Neural cell (in vitro differentiated cells): ENCODE results near the gene TMEM183A. TPM values are rescaled to one million over a fixed set of nuclear protein-coding genes. Genes with fewer than 3 reads are reported as not detected.

Experiments used
- H2AFZ ChIP-seq: fragments of 200-600, 300-800 bp; sonication (generic), shearing (Covaris generic); 2 replicates; pipeline ENCODE4 v1.6.0; 2014; ENCODE audit warnings: low read depth, mild to moderate bottlenecking, antibody characterized with exemption, low read length, moderate library complexity
- H3F3A ChIP-seq: fragments of 200-600 bp; shearing (Covaris generic); 2 replicates; pipeline ENCODE4 v1.6.1; 2016; ENCODE audit warnings: mild to moderate bottlenecking, moderate library complexity, mixed read lengths, antibody characterized with exemption, low read length; ENCODE audit not compliant: insufficient read depth, poor library complexity, severe bottlenecking
- H3K27ac ChIP-seq: fragments of 200-600, 300-800 bp; sonication (generic), shearing (Covaris generic); 2 replicates; pipeline ENCODE4 v1.5.1; 2014; ENCODE audit warnings: mild to moderate bottlenecking, low read length, moderate library complexity
- H3K27me3 ChIP-seq: fragments of 300-800, 200-600 bp; sonication (generic), shearing (Covaris generic); 2 replicates; pipeline ENCODE4 v1.6.0; 2014; ENCODE audit warnings: mild to moderate bottlenecking, low read depth, low read length, moderate library complexity; ENCODE audit not compliant: insufficient read depth
- H3K36me3 ChIP-seq: fragments of 300-800, 200-600 bp; sonication (generic), shearing (Covaris generic); 2 replicates; pipeline ENCODE4 v1.5.1; 2014; ENCODE audit warnings: mild to moderate bottlenecking, antibody characterized with exemption, low read length, moderate library complexity; ENCODE audit not compliant: insufficient read depth
- H3K4me2 ChIP-seq: fragments of 300-800, 200-600 bp; sonication (generic), shearing (Covaris generic); 2 replicates; pipeline ENCODE4 v1.6.0; 2014; ENCODE audit warnings: mild to moderate bottlenecking, low read length
- H3K4me3 ChIP-seq: fragments of 300-800, 200-600 bp; sonication (generic), shearing (Covaris generic); 2 replicates; pipeline ENCODE4 v1.5.1; 2014; ENCODE audit warnings: mild to moderate bottlenecking, low read length, moderate library complexity
- H3K79me2 ChIP-seq: fragments of 200-600 bp; shearing (Covaris generic); replicated peaks from 2 replicates; pipeline ENCODE4 v1.6.0; 2014; ENCODE audit warnings: mild to moderate bottlenecking, low read length, moderate library complexity; ENCODE audit not compliant: insufficient read depth
- H3K9ac ChIP-seq: fragments of 300-800, 200-600 bp; sonication (generic), shearing (Covaris generic); 2 replicates; pipeline ENCODE4 v1.6.1; 2016; ENCODE audit warnings: mild to moderate bottlenecking, low read length, mixed read lengths
- H3K9me2 ChIP-seq: fragments of 200-600 bp; shearing (Covaris generic); 2 replicates; pipeline ENCODE4 v1.6.1; 2016; ENCODE audit warnings: mild to moderate bottlenecking, low read length, mixed read lengths; ENCODE audit not compliant: insufficient read depth
- H3K9me3 ChIP-seq: fragments of 200-600, 300-800 bp; sonication (generic), shearing (Covaris generic); 2 replicates; pipeline ENCODE4 v1.6.1; 2016; ENCODE audit warnings: mild to moderate bottlenecking, mixed run types, low read length, moderate library complexity, mixed read lengths
- H4K20me1 ChIP-seq: fragments of 200-600 bp; shearing (Covaris generic); 2 replicates; pipeline ENCODE4 v1.6.1; 2016; ENCODE audit warnings: mild to moderate bottlenecking, mixed run types; ENCODE audit not compliant: insufficient read depth
- EP300 ChIP-seq: fragments of 450-650 bp; conservative IDR thresholded peaks from 2 replicates; pipeline ENCODE4 v1.6.1; 2014; ENCODE audit warnings: antibody characterized with exemption, mild to moderate bottlenecking, moderate library complexity; ENCODE audit not compliant: poor library complexity, severe bottlenecking
- EZH2 ChIP-seq: fragments of 200-600, 300-800 bp; shearing (Covaris generic), sonication (generic); IDR thresholded peaks from 2 replicates; pipeline ENCODE4 v1.6.1; 2014; ENCODE audit warnings: antibody characterized with exemption, low read length, borderline replicate concordance, mild to moderate bottlenecking; ENCODE audit not compliant: insufficient read depth, poor library complexity, severe bottlenecking
- MXI1 ChIP-seq: fragments of 450-650 bp; conservative IDR thresholded peaks from 2 replicates; pipeline ENCODE4 v1.6.1; 2014; ENCODE audit warnings: antibody characterized with exemption, mild to moderate bottlenecking; ENCODE audit not compliant: poor library complexity, severe bottlenecking
- POLR2AphosphoS5 ChIP-seq: IDR thresholded peaks from 2 replicates; pipeline ENCODE4 v1.6.1; 2012
- RAD21 ChIP-seq: fragments of 450-650 bp; conservative IDR thresholded peaks from 2 replicates; pipeline ENCODE4 v1.6.1; 2014; ENCODE audit warnings: antibody characterized with exemption, mild to moderate bottlenecking, moderate library complexity
- REST ChIP-seq: IDR thresholded peaks from 2 replicates; pipeline ENCODE4 v1.6.1; 2012; ENCODE audit warnings: borderline replicate concordance
- SMC3 ChIP-seq: fragments of 450-650 bp; conservative IDR thresholded peaks from 2 replicates; pipeline ENCODE4 v1.6.1; 2014; ENCODE audit warnings: antibody characterized with exemption, mild to moderate bottlenecking, moderate library complexity; ENCODE audit not compliant: poor library complexity
- TAF1 ChIP-seq: IDR thresholded peaks from 2 replicates; pipeline ENCODE4 v1.6.1; 2012; ENCODE audit warnings: low read depth
- polyA plus RNA-seq: library from polyadenylated mRNA; depleted of rRNA; stranded (reverse); fragments of >200 nt; gene quantifications from 2 replicates; pipeline ENCODE4 v1.2.3, GENCODE V29; 2014
- TF ChIP-seq, protein P1 (sequence below): fragments of 450-650 bp; IDR thresholded peaks from 2 replicates; pipeline ENCODE4 v1.5.1; 2014; ENCODE audit warnings: antibody characterized with exemption, mild to moderate bottlenecking, moderate library complexity; ENCODE audit not compliant: poor library complexity, severe bottlenecking

The TMEM183A gene
- polyA plus RNA-seq, 1 donor from 2014 or later, result 237 TPM

- no peaks in the 10 kb centered on the region for H3F3A ChIP-seq
- no peaks in the 10 kb centered on the region for H4K20me1 ChIP-seq
- H3K9me3 ChIP-seq, result no peaks in the 10 kb centered on the region
- H3K27ac ChIP-seq, result no peak overlapping the region
- no peak overlapping the region for H3K4me2 ChIP-seq
- H3K36me3 ChIP-seq, result no peaks in the 10 kb centered on the region
- no peak overlapping the region for H3K9ac ChIP-seq
- no peaks in the 10 kb centered on the region for H3K9me2 ChIP-seq
- H3K79me2 ChIP-seq, result no peaks in the 10 kb centered on the region
- TF ChIP-seq POLR2AphosphoS5 (no peak), MXI1 (no peak), TAF1 (no peak), RAD21 (no peak), SMC3 (no peak), EZH2 (no peak), EP300 (no peak), REST (no peak)
- TF ChIP-seq, protein P1, sequence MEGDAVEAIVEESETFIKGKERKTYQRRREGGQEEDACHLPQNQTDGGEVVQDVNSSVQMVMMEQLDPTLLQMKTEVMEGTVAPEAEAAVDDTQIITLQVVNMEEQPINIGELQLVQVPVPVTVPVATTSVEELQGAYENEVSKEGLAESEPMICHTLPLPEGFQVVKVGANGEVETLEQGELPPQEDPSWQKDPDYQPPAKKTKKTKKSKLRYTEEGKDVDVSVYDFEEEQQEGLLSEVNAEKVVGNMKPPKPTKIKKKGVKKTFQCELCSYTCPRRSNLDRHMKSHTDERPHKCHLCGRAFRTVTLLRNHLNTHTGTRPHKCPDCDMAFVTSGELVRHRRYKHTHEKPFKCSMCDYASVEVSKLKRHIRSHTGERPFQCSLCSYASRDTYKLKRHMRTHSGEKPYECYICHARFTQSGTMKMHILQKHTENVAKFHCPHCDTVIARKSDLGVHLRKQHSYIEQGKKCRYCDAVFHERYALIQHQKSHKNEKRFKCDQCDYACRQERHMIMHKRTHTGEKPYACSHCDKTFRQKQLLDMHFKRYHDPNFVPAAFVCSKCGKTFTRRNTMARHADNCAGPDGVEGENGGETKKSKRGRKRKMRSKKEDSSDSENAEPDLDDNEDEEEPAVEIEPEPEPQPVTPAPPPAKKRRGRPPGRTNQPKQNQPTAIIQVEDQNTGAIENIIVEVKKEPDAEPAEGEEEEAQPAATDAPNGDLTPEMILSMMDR, result no peak
- H2AFZ ChIP-seq, result no peak overlapping the region
- H3K27me3 ChIP-seq, result peaks cover 34% of the 10 kb centered on the region
- no peak overlapping the region for H3K4me3 ChIP-seq
Measured at GRCh38 chr1:203072002-203072602, 64.9 kb downstream of the TMEM183A start.

- no peak for TF ChIP-seq EZH2
- Histone ChIP-seq H3K27me3 (peaks cover 41% of the 10 kb centered on the region), H3F3A (no peaks in the 10 kb centered on the region), H3K79me2 (no peaks in the 10 kb centered on the region), H2AFZ (no peak overlapping the region), H3K4me3 (no peak overlapping the region), H3K4me2 (no peak overlapping the region), H3K9me2 (no peaks in the 10 kb centered on the region), H3K27ac (no peak overlapping the region), H3K9me3 (no peaks in the 10 kb centered on the region), H3K36me3 (no peaks in the 10 kb centered on the region), H3K9ac (no peak overlapping the region), H4K20me1 (no peaks in the 10 kb centered on the region)
Measured at GRCh38 chr1:203072911-203073310, 65.7 kb downstream of the TMEM183A start.

- Histone ChIP-seq H4K20me1 (no peaks in the 10 kb centered on the region), H3F3A (no peaks in the 10 kb centered on the region), H3K27me3 (peaks cover 41% of the 10 kb centered on the region), H2AFZ (no peak overlapping the region), H3K27ac (no peak overlapping the region), H3K36me3 (no peaks in the 10 kb centered on the region), H3K4me2 (no peak overlapping the region), H3K79me2 (no peaks in the 10 kb centered on the region), H3K9me2 (no peaks in the 10 kb centered on the region), H3K9ac (no peak overlapping the region), H3K9me3 (no peaks in the 10 kb centered on the region), H3K4me3 (no peak overlapping the region)
- TF ChIP-seq EZH2 (no peak), SMC3 (no peak)
Measured at GRCh38 chr1:203073469-203073868, 66.3 kb downstream of the TMEM183A start.

Other genes with a start within 250 kb of the TMEM183A start
- 88.4 and 103 TPM in 2 replicates for gene KDM5B, start 199.0 kb upstream of the TMEM183A start, polyA plus RNA-seq
- gene PCAT6, start 196.4 kb upstream of the TMEM183A start, polyA plus RNA-seq, result 0.76 and 1.5 TPM in 2 replicates
- 11.8 and 13.3 TPM in 2 replicates for gene RABIF, start 118.2 kb upstream of the TMEM183A start, polyA plus RNA-seq
- gene KLHL12, start 80.1 kb upstream of the TMEM183A start, polyA plus RNA-seq, result 62.5 and 62.8 TPM in 2 replicates
- 69.6 and 72.3 TPM in 2 replicates for gene ADIPOR1, start 49.1 kb upstream of the TMEM183A start, polyA plus RNA-seq
- 62.9 and 65.6 TPM in 2 replicates for gene CYB5R1, start 40.1 kb upstream of the TMEM183A start, polyA plus RNA-seq
- gene PPFIA4, start 19.1 kb downstream of the TMEM183A start, polyA plus RNA-seq, result 1.6 and 4.0 TPM in 2 replicates
- gene MYOG, start 78.6 kb downstream of the TMEM183A start, polyA plus RNA-seq, result not detected in 2 replicates
- 7.2 and 18.0 TPM in 2 replicates for gene ADORA1, start 120.4 kb downstream of the TMEM183A start, polyA plus RNA-seq
- gene MYBPH, start 168.5 kb downstream of the TMEM183A start, polyA plus RNA-seq, result not detected in 2 replicates
- gene CHI3L1, start 179.3 kb downstream of the TMEM183A start, polyA plus RNA-seq, result not detected in 2 replicates
- not detected in 2 replicates for gene CHIT1, start 222.3 kb downstream of the TMEM183A start, polyA plus RNA-seq